GM19025 (cell line): ENCODE measurements around the gene SLC25A42.

Experiments
- ATAC-seq: cut with Tn5 transposase; IDR thresholded peaks from one replicate; pipeline ENCODE4 v1.9.1; 2021; ENCODE audit warnings: mild to moderate bottlenecking, low read depth, moderate library complexity; ENCODE audit not compliant: unreplicated experiment

SLC25A42 gene

GRCh38 chr19:19050731-19051130, 13.1 kb upstream of the SLC25A42 start:
- no peak for ATAC-seq

DNA sequence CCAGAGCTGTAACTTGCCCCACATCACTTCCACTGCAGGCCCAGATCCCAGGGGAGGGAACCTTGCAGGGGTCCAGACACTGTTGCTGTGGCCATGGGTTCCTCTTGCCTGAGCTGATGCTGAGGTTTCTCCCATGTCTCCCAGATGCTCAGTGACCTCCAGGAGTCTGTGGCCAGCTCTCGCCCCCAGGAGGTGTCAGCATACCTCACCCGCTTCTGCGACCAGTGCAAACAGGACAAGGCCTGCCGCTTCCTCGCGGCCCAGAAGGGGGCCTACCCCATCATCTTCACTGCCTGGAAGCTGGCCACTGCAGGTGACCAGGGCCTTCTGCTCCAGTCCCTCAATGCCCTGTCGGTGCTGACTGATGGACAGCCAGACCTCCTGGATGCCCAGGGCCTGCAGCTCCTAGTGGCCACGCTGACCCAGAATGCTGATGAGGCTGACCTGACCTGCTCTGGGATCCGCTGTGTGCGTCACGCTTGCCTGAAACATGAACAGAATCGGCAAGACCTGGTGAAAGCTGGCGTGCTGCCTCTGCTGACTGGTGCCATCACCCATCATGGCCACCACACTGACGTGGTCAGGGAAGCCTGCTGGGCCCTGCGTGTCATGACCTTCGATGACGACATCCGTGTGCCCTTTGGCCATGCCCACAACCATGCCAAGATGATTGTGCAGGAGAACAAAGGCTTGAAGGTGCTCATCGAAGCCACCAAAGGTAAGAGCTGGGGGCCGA, 12.1 kb upstream of the SLC25A42 start:
- ATAC-seq: no peak

DNA sequence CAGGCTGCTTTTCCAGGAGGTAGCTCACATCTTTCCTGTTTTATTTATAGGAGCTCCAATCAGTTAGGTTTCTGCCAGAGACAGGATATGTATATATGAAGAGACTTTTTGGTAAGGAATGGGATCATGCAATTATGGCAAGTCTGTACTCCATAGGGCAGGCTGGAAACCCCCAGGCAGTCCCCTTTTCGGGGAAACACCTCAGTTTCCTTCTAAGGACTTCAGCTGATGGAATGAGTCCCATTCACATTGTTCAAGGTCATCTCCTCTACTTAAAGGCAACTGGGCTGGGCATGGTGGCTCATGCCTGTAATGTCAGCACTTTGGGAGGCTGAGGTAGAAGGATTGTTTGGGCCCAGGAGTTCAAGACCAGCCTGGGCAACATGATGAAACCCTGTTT, 10.9 kb upstream of the SLC25A42 start:
- ATAC-seq: no peak

GRCh38 chr19:19053508-19054314, 10.1 kb upstream of the SLC25A42 start:
- ATAC-seq: no peak

DNA sequence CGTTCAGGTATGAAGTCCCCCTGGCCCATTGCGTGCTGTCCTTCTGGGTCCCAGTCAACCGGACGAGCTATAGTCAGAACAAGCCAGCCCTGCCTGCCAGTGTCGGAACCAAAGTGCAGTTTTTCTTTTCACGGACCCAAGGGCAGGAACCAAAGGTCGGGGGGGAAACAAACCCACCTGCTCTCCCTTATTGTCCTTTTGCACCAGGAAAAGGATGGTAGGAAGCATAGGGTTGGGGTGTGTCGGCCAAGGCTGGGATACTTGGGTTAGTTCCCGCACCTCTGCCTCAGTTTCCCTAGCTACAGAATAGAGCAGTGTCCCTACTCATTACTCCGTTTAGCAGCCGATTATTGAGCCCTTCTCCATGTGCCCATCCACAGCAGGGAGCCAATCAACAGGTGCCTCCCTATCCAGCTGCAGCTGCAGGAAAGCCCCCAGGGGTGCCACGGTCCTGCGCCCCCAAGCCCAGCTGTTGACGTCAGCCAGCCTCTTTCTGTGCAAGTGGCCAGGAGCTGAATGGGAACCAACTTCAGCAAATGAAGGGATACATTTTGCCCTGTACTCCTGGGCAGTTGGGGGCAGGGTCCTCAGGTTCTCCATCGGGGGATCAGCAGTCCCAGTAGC, 9.4 kb upstream of the SLC25A42 start:
- ATAC-seq: no peak

DNA sequence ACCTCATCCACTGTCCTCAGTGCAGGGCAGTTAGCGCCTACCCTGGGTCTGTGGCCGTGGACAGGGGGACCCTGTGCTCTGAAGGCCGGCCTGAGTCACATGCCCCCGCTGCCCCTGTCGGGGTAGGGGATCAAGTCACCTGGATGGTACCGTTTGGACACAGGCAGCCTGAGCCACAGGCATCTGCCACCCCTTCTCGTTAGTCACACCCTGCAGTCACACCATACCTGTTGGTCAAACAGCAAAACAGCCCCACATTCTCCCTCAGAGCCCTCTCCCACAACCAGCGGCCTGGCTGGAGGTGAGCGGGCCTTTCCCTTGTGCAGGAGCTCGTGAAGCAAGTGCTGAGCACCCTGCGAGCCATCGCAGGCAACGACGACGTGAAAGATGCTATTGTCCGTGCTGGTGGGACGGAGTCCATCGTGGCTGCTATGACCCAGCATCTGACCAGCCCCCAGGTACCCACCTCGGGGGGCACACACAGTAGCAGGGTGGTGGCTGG, 8.8 kb upstream of the SLC25A42 start:
- no peak for ATAC-seq

- no peak for ATAC-seq
Measured at GRCh38 chr19:19055701-19056100, 8.1 kb upstream of the SLC25A42 start.

GRCh38 chr19:19056636-19057275, 7.0 kb upstream of the SLC25A42 start:
- no peak for ATAC-seq

GRCh38 chr19:19057317-19057716, 6.5 kb upstream of the SLC25A42 start:
- ATAC-seq: no peak

DNA sequence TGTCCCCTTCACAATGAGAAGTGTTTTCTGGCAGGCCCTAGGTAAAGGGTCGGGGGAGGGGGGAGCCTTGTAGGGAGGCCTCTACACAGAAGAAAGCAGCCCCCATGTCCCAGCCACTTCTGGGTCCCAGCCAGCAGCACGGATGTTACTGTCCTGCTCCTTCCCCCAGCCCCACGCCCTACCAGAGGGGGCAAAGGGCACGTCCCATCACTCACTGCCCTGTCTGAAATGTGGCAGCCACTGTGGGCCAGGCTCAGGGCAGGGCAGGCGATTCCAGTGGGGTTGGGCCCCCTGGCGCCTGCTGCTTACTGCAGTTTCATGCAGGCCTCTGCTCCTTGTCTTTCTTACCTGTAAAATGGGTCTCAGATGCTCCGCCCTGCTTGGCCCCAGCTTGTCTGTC, 6.1 kb upstream of the SLC25A42 start:
- no peak for ATAC-seq

DNA sequence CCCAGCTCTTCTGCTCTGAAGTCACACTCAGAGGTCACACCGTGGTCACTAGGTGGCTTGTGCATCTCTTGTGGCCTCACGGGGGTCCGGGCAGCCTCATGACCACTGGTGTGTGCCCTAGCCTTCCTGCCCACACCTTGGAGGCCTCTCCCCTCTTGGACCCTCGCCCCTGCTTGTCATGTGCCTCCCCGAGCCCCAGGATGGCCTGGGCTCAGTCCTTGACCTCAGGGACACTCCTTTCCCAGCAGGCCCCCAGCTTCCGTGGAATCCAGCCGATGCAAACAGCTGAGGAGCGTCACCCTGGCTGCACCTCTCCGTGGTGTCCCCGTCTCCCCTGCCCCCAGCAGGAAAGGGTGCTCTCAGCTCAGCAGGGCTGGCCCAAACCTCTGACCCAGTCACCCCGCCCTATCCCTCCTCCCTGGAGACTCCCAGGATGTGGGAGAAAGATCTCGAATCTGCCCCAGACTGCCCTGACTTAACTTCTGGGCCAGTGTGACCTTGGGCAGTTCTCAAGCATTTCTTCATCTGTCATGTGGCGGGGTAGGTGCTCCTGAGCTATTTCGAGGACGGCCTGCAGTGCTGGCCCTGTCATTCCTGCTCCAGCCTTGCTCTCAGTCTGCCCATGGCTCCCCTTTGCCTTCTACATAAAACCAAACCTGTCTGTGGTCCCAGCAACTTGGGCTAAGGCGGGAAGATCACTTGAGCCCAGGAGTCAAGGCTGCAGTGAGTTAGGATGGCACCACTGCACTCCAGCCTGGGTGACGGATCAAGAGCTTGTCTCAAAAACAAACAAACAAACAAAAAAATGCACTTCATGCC, 4.6 kb upstream of the SLC25A42 start:
- ATAC-seq: no peak

- no peak for ATAC-seq
Measured at GRCh38 chr19:19059837-19060611, 3.8 kb upstream of the SLC25A42 start.

DNA sequence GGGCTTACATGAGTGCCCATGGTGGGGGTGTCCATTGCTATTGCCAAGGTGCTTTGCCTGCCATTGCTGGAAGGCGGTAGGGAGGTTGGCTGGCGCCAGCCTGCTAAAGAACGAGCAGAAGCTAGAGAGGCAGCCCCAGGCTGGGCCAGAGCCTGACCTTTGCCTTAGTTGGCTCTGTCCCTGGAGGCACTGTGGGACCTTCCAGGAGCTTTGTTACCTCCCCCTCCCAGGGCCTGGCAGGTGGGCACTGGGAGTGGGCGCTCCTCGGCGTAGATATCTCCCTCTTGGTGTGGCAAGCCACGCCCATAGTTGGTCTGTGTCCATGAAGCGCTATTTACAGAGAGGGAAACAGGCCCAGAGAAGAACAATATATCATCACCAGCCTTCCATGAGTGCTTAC, 2.3 kb upstream of the SLC25A42 start:
- ATAC-seq: no peak

DNA sequence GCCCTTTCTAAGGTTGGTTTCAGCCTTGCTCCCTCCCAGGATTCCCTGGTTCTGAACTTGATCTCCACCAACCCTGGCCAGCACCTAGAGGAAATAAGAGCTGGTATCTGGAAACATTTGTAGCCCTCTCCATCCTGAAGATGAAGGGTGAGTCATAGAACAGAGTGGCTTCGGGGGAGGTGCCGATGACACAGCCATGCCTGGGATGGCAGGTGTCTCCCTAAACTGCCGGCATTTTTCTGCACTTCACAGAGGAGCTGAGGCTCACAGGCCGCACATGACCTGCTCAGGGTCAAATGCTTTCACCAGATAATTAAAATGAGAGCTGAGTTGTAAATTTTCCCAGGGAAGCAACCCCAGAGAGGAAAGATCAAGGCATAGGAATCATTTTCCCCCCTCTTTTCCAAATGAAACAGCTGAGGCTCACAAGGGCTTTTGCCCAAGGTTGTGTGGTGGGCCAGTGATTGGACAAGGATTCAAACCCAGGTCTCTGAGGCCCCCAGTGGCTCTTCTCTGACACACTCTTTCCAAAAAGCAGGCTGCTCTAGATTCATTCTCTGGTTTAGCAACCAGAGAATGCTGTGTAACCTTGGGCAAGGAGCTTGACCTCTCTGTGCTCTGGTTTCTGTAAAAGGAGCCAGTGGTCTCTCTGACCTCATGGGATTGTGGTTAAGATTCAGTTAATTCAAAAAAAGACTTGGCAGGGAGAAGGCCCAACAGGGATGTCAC, 1.2 kb upstream of the SLC25A42 start:
- no peak for ATAC-seq

GRCh38 chr19:19064098-19064722, 416 bp downstream of the SLC25A42 start:
- no peak for ATAC-seq

DNA sequence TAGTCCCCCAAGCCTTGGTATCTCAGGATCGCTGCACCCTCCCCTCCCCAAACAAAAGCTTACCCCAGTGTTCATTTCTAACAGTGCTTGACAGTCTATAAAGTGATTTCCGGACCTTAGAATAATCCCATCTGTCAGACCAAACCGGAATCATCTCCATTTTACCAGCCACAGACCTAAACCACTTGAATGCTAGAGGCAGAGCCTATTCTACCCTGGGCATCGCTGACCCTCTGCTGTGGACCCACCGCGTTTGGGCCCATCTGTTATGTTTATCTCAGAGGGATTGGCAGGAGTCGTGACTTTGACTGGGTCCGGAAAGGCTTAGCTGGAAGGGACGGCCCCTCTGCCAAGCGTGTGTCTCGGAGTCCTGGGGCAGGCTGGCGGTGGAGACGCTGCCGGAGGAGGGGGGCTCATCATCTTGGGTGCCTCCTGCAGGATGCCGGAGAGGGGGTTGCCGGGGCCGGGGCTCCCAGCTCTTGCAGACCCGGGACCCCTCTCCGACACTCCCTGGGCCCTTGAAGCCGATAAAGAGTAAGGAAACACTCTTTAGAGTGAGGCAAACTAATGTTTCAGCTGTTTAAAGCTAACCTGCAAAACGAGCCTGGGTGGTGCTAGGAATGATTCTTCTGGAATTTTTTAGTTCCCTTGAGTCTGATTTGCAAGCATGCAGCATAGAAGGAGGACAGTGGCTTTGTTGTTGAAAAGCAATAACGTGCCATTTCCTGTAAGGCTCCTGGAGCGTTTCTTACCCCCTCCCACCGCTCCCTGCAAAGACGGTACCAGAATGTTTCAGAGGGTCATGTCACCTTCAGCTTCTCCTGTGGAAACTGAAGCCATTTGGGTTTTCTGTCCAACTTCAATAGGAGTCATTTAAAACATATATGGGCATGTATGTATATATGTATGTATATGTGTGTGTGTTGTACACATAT, 1.3 kb downstream of the SLC25A42 start:
- no peak for ATAC-seq
